ENCODE results near the gene DUSP22.

The DUSP22 gene

GRCh38 chr6:337805-338368, 45.6 kb downstream of the DUSP22 start:
- Mint-ChIP-seq H3K27ac (peak overlapping the region; percentile 34), H3K9me3 (no peaks in the 10 kb centered on the region), H3K36me3 (ENCODE audit: low read depth) (peaks cover 10% of the 10 kb centered on the region), H3K4me1 (ENCODE audit: low read depth) (peaks cover 48% of the 10 kb centered on the region), H3K27me3 (ENCODE audit: low read depth) (no peaks in the 10 kb centered on the region), H3K4me3 (peak overlapping the region; percentile 66)

- Mint-ChIP-seq H3K4me1 (ENCODE audit: low read depth) (peaks cover 48% of the 10 kb centered on the region), H3K27me3 (ENCODE audit: low read depth) (no peaks in the 10 kb centered on the region), H3K9me3 (no peaks in the 10 kb centered on the region), H3K4me3 (peak overlapping the region; percentile 52), H3K36me3 (ENCODE audit: low read depth) (peaks cover 12% of the 10 kb centered on the region), H3K27ac (peak overlapping the region; percentile 79)
These were observed 46.6 kb downstream of the DUSP22 start for GRCh38 chr6:338815-339262.

GRCh38 chr6:339480-339879, 47.2 kb downstream of the DUSP22 start:
- Mint-ChIP-seq H3K36me3 (ENCODE audit: low read depth) (peaks cover 14% of the 10 kb centered on the region), H3K27ac (peak overlapping the region; percentile 79), H3K27me3 (ENCODE audit: low read depth) (no peaks in the 10 kb centered on the region), H3K9me3 (no peaks in the 10 kb centered on the region), H3K4me3 (peak overlapping the region; percentile 52), H3K4me1 (ENCODE audit: low read depth) (peaks cover 48% of the 10 kb centered on the region)

GRCh38 chr6:340186-340955, 48.1 kb downstream of the DUSP22 start:
- H3K36me3 Mint-ChIP-seq (ENCODE audit: low read depth) = peaks cover 14% of the 10 kb centered on the region
- H3K27me3 Mint-ChIP-seq (ENCODE audit: low read depth) = no peaks in the 10 kb centered on the region
- H3K9me3 Mint-ChIP-seq = no peaks in the 10 kb centered on the region
- H3K27ac Mint-ChIP-seq = peak overlapping the region; percentile 38
- no peak overlapping the region for H3K4me3 Mint-ChIP-seq
- H3K4me1 Mint-ChIP-seq (ENCODE audit: low read depth) = peaks cover 48% of the 10 kb centered on the region

GRCh38 chr6:340991-341827, 48.9 kb downstream of the DUSP22 start:
- peaks cover 14% of the 10 kb centered on the region for H3K36me3 Mint-ChIP-seq (ENCODE audit: low read depth)
- no peaks in the 10 kb centered on the region for H3K27me3 Mint-ChIP-seq (ENCODE audit: low read depth)
- H3K4me3 Mint-ChIP-seq = no peak overlapping the region
- no peaks in the 10 kb centered on the region for H3K9me3 Mint-ChIP-seq
- H3K4me1 Mint-ChIP-seq (ENCODE audit: low read depth) = peaks cover 42% of the 10 kb centered on the region
- H3K27ac Mint-ChIP-seq = no peak overlapping the region

GRCh38 chr6:341914-342831, 49.9 kb downstream of the DUSP22 start:
- Mint-ChIP-seq H3K36me3 (ENCODE audit: low read depth) (peaks cover 10% of the 10 kb centered on the region), H3K4me3 (no peak overlapping the region), H3K27me3 (ENCODE audit: low read depth) (no peaks in the 10 kb centered on the region), H3K27ac (no peak overlapping the region), H3K9me3 (no peaks in the 10 kb centered on the region), H3K4me1 (ENCODE audit: low read depth) (peaks cover 33% of the 10 kb centered on the region)

- Mint-ChIP-seq H3K4me1 (ENCODE audit: low read depth) (peaks cover 27% of the 10 kb centered on the region), H3K9me3 (no peaks in the 10 kb centered on the region), H3K4me3 (no peak overlapping the region), H3K27ac (no peak overlapping the region), H3K27me3 (ENCODE audit: low read depth) (no peaks in the 10 kb centered on the region), H3K36me3 (ENCODE audit: low read depth) (peaks cover 10% of the 10 kb centered on the region)
These were observed 50.5 kb downstream of the DUSP22 start for GRCh38 chr6:342832-343179.

GRCh38 chr6:343226-343935, 51.1 kb downstream of the DUSP22 start:
- no peak overlapping the region for H3K27ac Mint-ChIP-seq
- H3K4me1 Mint-ChIP-seq (ENCODE audit: low read depth) = peaks cover 23% of the 10 kb centered on the region
- H3K36me3 Mint-ChIP-seq (ENCODE audit: low read depth) = peaks cover 8% of the 10 kb centered on the region
- H3K9me3 Mint-ChIP-seq = no peaks in the 10 kb centered on the region
- no peak overlapping the region for H3K4me3 Mint-ChIP-seq
- no peaks in the 10 kb centered on the region for H3K27me3 Mint-ChIP-seq (ENCODE audit: low read depth)

- Mint-ChIP-seq H3K4me1 (ENCODE audit: low read depth) (peaks cover 18% of the 10 kb centered on the region), H3K27me3 (ENCODE audit: low read depth) (no peaks in the 10 kb centered on the region), H3K27ac (no peak overlapping the region), H3K36me3 (ENCODE audit: low read depth) (peaks cover 11% of the 10 kb centered on the region), H3K9me3 (no peaks in the 10 kb centered on the region), H3K4me3 (no peak overlapping the region)
These were observed 51.9 kb downstream of the DUSP22 start for GRCh38 chr6:343960-344815.

- Mint-ChIP-seq H3K27ac (no peak overlapping the region), H3K4me1 (ENCODE audit: low read depth) (peaks cover 11% of the 10 kb centered on the region)
These were observed 52.6 kb downstream of the DUSP22 start for GRCh38 chr6:344816-345340.

GRCh38 chr6:345747-346385, 53.6 kb downstream of the DUSP22 start:
- no peak overlapping the region for H3K27ac Mint-ChIP-seq
- H3K27me3 Mint-ChIP-seq (ENCODE audit: low read depth) = no peaks in the 10 kb centered on the region
- no peak overlapping the region for H3K4me3 Mint-ChIP-seq
- H3K4me1 Mint-ChIP-seq (ENCODE audit: low read depth) = peaks cover 3% of the 10 kb centered on the region
- H3K36me3 Mint-ChIP-seq (ENCODE audit: low read depth) = peaks cover 10% of the 10 kb centered on the region
- no peaks in the 10 kb centered on the region for H3K9me3 Mint-ChIP-seq

More at GRCh38 chr6:344816-345340, 52.6 kb downstream of the DUSP22 start:
- Mint-ChIP-seq H3K4me3 (no peak overlapping the region), H3K27me3 (ENCODE audit: low read depth) (no peaks in the 10 kb centered on the region), H3K9me3 (no peaks in the 10 kb centered on the region), H3K36me3 (ENCODE audit: low read depth) (peaks cover 11% of the 10 kb centered on the region)

- Mint-ChIP-seq H3K36me3 (ENCODE audit: low read depth) (peaks cover 10% of the 10 kb centered on the region), H3K4me1 (ENCODE audit: low read depth) (peaks cover 1% of the 10 kb centered on the region)
These were observed 54.2 kb downstream of the DUSP22 start for GRCh38 chr6:346386-347030.

More at GRCh38 chr6:346386-347030, 54.2 kb downstream of the DUSP22 start:
- H3K27me3 Mint-ChIP-seq (ENCODE audit: low read depth) = no peaks in the 10 kb centered on the region
- H3K4me3 Mint-ChIP-seq = no peak overlapping the region
- H3K27ac Mint-ChIP-seq = no peak overlapping the region
- H3K9me3 Mint-ChIP-seq = no peaks in the 10 kb centered on the region

All from T-helper 1 cell treated with Interleukin-12 subunit alpha and Interleukin-12 subunit beta and Interleukin-4 antibody, amounts not matched to agents 30 μg/mL and 1 μg/mL, for 36 hours (primary cell).